ENCODE data around the gene FRMPD4. TPM values are rescaled to one million over a fixed set of nuclear protein-coding genes. Genes with fewer than 3 reads are reported as not detected.

FRMPD4 gene
- total RNA-seq, 1 donor from 2014 or later: 2.8 TPM

DNA sequence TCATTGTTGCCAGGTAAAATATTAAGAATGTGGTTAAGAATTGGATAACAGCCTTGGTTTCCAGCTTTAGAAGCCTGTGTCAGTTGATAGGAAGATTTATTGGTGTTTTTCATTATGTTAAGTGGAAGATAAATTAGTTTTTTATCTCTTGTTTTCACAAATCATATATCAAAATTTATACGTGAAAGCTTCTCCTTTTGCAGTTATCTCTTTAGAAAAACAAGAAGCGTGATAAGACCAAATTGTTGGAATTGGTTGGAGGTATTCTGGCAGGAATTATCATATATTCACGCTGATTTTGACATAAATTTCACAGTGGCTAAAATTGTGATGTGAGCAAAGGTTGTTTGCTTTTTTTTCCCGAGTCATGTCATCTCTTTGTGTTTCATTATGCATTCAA, 90.6 kb downstream of the FRMPD4 start:
- no peak for TF ChIP-seq CTCF (IDR thresholded peaks at IDR 0.05; ENCODE audit: borderline replicate concordance)
- Histone ChIP-seq H3K4me3 (no peak overlapping the region), H3K27ac (replicated peaks) (no peak overlapping the region), H3K9me3 (replicated peaks) (no peaks in the 10 kb centered on the region), H3K36me3 (no peaks in the 10 kb centered on the region), H3K27me3 (ENCODE audit: low read depth) (no peaks in the 10 kb centered on the region), H3K4me1 (no peaks in the 10 kb centered on the region)
- DNase-seq: no peak
- intact Hi-C loops (cut with micrococcal nuclease): no loop called here

DNA sequence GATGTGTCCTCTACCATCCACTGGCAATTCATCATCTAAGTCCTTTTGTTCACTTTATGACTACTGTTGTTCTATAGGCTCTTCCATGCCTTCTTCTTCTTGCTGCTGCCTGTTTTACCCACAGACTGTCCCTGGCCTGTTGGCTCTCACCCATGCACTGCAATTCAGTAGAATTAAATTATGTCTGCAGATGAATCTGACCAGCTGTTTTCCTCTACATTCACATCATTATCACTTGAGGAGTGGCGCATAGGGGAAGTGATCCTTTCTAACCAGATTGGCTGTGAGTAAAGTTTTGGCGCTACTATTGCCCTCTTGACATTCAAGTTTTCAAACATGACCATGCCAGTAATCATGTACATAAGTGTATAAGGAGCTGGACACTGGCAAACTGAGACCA, 91.7 kb downstream of the FRMPD4 start:
- Histone ChIP-seq H3K4me3 (no peak overlapping the region), H3K36me3 (no peaks in the 10 kb centered on the region), H3K27ac (replicated peaks) (no peak overlapping the region), H3K9me3 (replicated peaks) (no peaks in the 10 kb centered on the region), H3K27me3 (ENCODE audit: low read depth) (no peaks in the 10 kb centered on the region), H3K4me1 (no peaks in the 10 kb centered on the region)
- no peak for TF ChIP-seq CTCF (IDR thresholded peaks at IDR 0.05; ENCODE audit: borderline replicate concordance)
- DNase-seq: no peak
- intact Hi-C loops (cut with micrococcal nuclease): no loop called here

- intact Hi-C loops (cut with micrococcal nuclease): no loop called here
- H3K27ac ChIP-seq (replicated peaks): no peak overlapping the region
- no peak overlapping the region for H3K4me3 ChIP-seq
- no peaks in the 10 kb centered on the region for H3K27me3 ChIP-seq (ENCODE audit: low read depth)
- no peak for DNase-seq
- TF ChIP-seq CTCF (IDR thresholded peaks at IDR 0.05; ENCODE audit: borderline replicate concordance): no peak
- no peaks in the 10 kb centered on the region for H3K36me3 ChIP-seq
- no peaks in the 10 kb centered on the region for H3K4me1 ChIP-seq
- H3K9me3 ChIP-seq (replicated peaks): no peaks in the 10 kb centered on the region
Measured at GRCh38 chrX:12234534-12235329, 96.5 kb downstream of the FRMPD4 start.

DNA sequence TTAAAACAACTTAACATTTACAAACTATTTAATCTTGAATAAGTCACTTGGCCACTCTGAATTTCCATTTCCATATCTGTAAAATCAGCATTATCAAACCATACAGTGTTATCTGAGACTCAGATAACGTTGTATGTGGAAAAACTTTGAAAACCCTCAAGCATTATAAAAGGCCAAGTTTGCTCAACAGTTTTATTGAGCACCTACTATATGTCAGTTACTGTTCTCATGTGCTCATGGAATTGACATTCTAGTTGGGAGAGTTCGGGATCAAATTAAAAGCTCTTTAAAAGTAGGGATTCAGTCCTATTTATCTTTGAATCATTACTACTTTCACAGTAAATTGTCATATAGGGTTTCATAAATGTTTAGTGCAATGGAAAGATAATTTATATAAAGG, 97.9 kb downstream of the FRMPD4 start:
- Histone ChIP-seq H3K27ac (replicated peaks) (no peak overlapping the region), H3K4me3 (no peak overlapping the region), H3K27me3 (ENCODE audit: low read depth) (no peaks in the 10 kb centered on the region), H3K36me3 (no peaks in the 10 kb centered on the region), H3K9me3 (replicated peaks) (no peaks in the 10 kb centered on the region), H3K4me1 (no peaks in the 10 kb centered on the region)
- intact Hi-C loops (cut with micrococcal nuclease): no loop called here
- no peak for TF ChIP-seq CTCF (IDR thresholded peaks at IDR 0.05; ENCODE audit: borderline replicate concordance)
- DNase-seq: no peak

DNA sequence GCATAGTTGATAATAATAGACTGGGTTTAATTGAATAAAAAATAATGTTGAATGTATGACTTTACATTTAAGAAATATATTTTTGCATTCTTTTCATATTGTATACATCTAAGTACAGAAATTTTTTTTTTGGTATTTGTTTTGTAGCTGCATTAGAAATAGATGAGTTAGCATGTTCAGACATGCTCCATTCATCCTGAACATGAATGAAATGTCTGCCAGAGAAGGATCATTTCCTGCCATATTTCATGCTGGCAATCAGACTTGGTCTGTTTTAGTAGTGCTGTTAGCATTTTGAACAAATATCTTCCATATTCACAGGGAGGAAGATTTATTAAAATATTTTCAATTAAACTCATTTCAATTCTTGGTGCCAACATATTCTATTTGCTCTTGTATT, 98.9 kb downstream of the FRMPD4 start:
- DNase-seq: no peak
- Histone ChIP-seq H3K27me3 (ENCODE audit: low read depth) (no peaks in the 10 kb centered on the region), H3K4me3 (no peak overlapping the region), H3K4me1 (no peaks in the 10 kb centered on the region), H3K36me3 (no peaks in the 10 kb centered on the region), H3K9me3 (replicated peaks) (no peaks in the 10 kb centered on the region), H3K27ac (replicated peaks) (no peak overlapping the region)
- TF ChIP-seq CTCF (IDR thresholded peaks at IDR 0.05; ENCODE audit: borderline replicate concordance): no peak
- intact Hi-C loops (cut with micrococcal nuclease): no loop called here
